G401.6 (cell line): ENCODE data around the gene SPECC1L.

Experiments
- FAIRE-seq: peaks from 2 replicates; lab custom pipeline; 2012; peaks lifted over from hg19 to GRCh38; lab: Jason Lieb, UNC

SPECC1L gene

GRCh38 chr22:24431309-24432034, 160.8 kb downstream of the SPECC1L start:
- FAIRE-seq: no peak

GRCh38 chr22:24432059-24432853, 161.6 kb downstream of the SPECC1L start:
- no peak for FAIRE-seq

- no peak for FAIRE-seq
These were observed 162.6 kb downstream of the SPECC1L start for GRCh38 chr22:24433001-24433827.

GRCh38 chr22:24433828-24434470, 163.3 kb downstream of the SPECC1L start:
- FAIRE-seq: no peak

- no peak for FAIRE-seq
These were observed 164.1 kb downstream of the SPECC1L start for GRCh38 chr22:24434471-24435322.

- no peak for FAIRE-seq
These were observed 164.7 kb downstream of the SPECC1L start for GRCh38 chr22:24435323-24435645.

- FAIRE-seq: no peak
These were observed 165.3 kb downstream of the SPECC1L start for GRCh38 chr22:24435861-24436371.

GRCh38 chr22:24436553-24436952, 165.9 kb downstream of the SPECC1L start:
- no peak for FAIRE-seq

- no peak for FAIRE-seq
These were observed 166.5 kb downstream of the SPECC1L start for GRCh38 chr22:24437091-24437490.

GRCh38 chr22:24437741-24438328, 167.2 kb downstream of the SPECC1L start:
- no peak for FAIRE-seq

GRCh38 chr22:24440270-24440717, 169.7 kb downstream of the SPECC1L start:
- no peak for FAIRE-seq

GRCh38 chr22:24440718-24441405, 170.2 kb downstream of the SPECC1L start:
- FAIRE-seq: no peak

- FAIRE-seq: no peak
These were observed 171.0 kb downstream of the SPECC1L start for GRCh38 chr22:24441406-24442351.

GRCh38 chr22:24442352-24442744, 171.7 kb downstream of the SPECC1L start:
- no peak for FAIRE-seq

- FAIRE-seq: no peak
These were observed 173.0 kb downstream of the SPECC1L start for GRCh38 chr22:24443668-24444067.

- no peak for FAIRE-seq
These were observed 173.6 kb downstream of the SPECC1L start for GRCh38 chr22:24444251-24444650.

GRCh38 chr22:24444729-24445466, 174.3 kb downstream of the SPECC1L start:
- no peak for FAIRE-seq
